SK-N-SH treated with all-trans-retinoic acid at 6 μM for 48 hours (cell line): ENCODE results near the gene KIF5B.

Source experiments
- ATAC-seq: fragments of 200-7000 bp; cut with Tn5 transposase; 3 replicates; pipeline ENCODE4 v1.9.1; 2020; ENCODE audit warnings: mild to moderate bottlenecking, moderate library complexity
- ARNTL ChIP-seq: fragments of 450-650 bp; formaldehyde crosslinking; IDR thresholded peaks from 2 replicates; pipeline ENCODE4 v1.5.0; 2020; ENCODE audit warnings: low read depth, mild to moderate bottlenecking, moderate library complexity, borderline replicate concordance
- BACH2 ChIP-seq: fragments of 250-450 bp; sonication (Bioruptor Pico); IDR thresholded peaks from 2 replicates; pipeline ENCODE4 v1.9.0; 2021; ENCODE audit warnings: mild to moderate bottlenecking, borderline replicate concordance
- CSDC2 ChIP-seq: fragments of 250-450 bp; sonication (Bioruptor Pico); IDR thresholded peaks from 2 replicates; pipeline ENCODE4 v1.5.0; 2020; ENCODE audit warnings: mild to moderate bottlenecking, moderate library complexity
- CSRNP3 ChIP-seq: fragments of 250-450 bp; sonication (Bioruptor Pico); IDR thresholded peaks from 2 replicates; pipeline ENCODE4 v1.5.1; 2021; ENCODE audit warnings: mild to moderate bottlenecking, moderate library complexity
- ESRRG ChIP-seq: fragments of 250-450 bp; sonication (Bioruptor Pico); IDR thresholded peaks from 2 replicates; pipeline ENCODE4 v1.6.1; 2021; ENCODE audit warnings: mild to moderate bottlenecking
- GLIS3 ChIP-seq: fragments of 250-450 bp; sonication (Bioruptor Pico); IDR thresholded peaks from 2 replicates; pipeline ENCODE4 v1.5.0; 2020; ENCODE audit warnings: mild to moderate bottlenecking, moderate library complexity
- ISL1 ChIP-seq: fragments of 250-450 bp; sonication (Bioruptor Pico); IDR thresholded peaks from 2 replicates; pipeline ENCODE4 v2.1.2; 2022; ENCODE audit warnings: mild to moderate bottlenecking, moderate library complexity
- OSR1 ChIP-seq: fragments of 250-450 bp; sonication (Bioruptor Pico); IDR thresholded peaks from 2 replicates; pipeline ENCODE4 v1.8.0; 2022; ENCODE audit warnings: moderate library complexity, mild to moderate bottlenecking, inconsistent platforms
- PPARA ChIP-seq: fragments of 250-450 bp; sonication (Bioruptor Pico); IDR thresholded peaks from 2 replicates; pipeline ENCODE4 v1.5.0; 2020; ENCODE audit warnings: mild to moderate bottlenecking, borderline replicate concordance
- RARB ChIP-seq: fragments of 250-450 bp; sonication (Bioruptor Pico); IDR thresholded peaks from 2 replicates; pipeline ENCODE4 v1.8.0; 2021; ENCODE audit warnings: mild to moderate bottlenecking, moderate library complexity
- TCF4 ChIP-seq: fragments of 250-450 bp; sonication (Bioruptor Pico); IDR thresholded peaks from 2 replicates; pipeline ENCODE4 v1.8.0; 2021; ENCODE audit warnings: mild to moderate bottlenecking, moderate library complexity, borderline replicate concordance
- TOX ChIP-seq: fragments of 250-450 bp; sonication (Bioruptor Pico); IDR thresholded peaks from 2 replicates; pipeline ENCODE4 v1.8.0; 2021; ENCODE audit warnings: mild to moderate bottlenecking, moderate library complexity, borderline replicate concordance
- TSHZ2 ChIP-seq: fragments of 250-450 bp; sonication (Bioruptor Pico); IDR thresholded peaks from 2 replicates; pipeline ENCODE4 v1.5.0; 2020; ENCODE audit warnings: mild to moderate bottlenecking, moderate library complexity
- ZC3H10 ChIP-seq: fragments of 250-450 bp; sonication (Bioruptor Pico); IDR thresholded peaks from 2 replicates; pipeline ENCODE4 v1.5.1; 2021; ENCODE audit warnings: mild to moderate bottlenecking, moderate library complexity
- ZFP30 ChIP-seq: fragments of 450-650 bp; formaldehyde crosslinking; IDR thresholded peaks from 2 replicates; pipeline ENCODE4 v1.5.0; 2022; ENCODE audit warnings: mild to moderate bottlenecking, moderate library complexity
- ZNF565 ChIP-seq: fragments of 450-650 bp; formaldehyde crosslinking; conservative IDR thresholded peaks from 2 replicates; pipeline ENCODE4 v1.5.0; 2020; ENCODE audit warnings: low read depth, mild to moderate bottlenecking, moderate library complexity
- ZNF70 ChIP-seq: fragments of 450-650 bp; formaldehyde crosslinking; IDR thresholded peaks from 2 replicates; pipeline ENCODE4 v1.5.0; 2020; ENCODE audit warnings: mild to moderate bottlenecking, moderate library complexity
- ZNF8 ChIP-seq: fragments of 450-650 bp; formaldehyde crosslinking; IDR thresholded peaks from 2 replicates; pipeline ENCODE4 v1.5.0; 2020; ENCODE audit warnings: mild to moderate bottlenecking, moderate library complexity
- TF ChIP-seq, protein P1 (sequence below): fragments of 250-450 bp; sonication (Bioruptor Pico); IDR thresholded peaks from 2 replicates; pipeline ENCODE4 v1.5.1; 2020; ENCODE audit warnings: low read depth, mild to moderate bottlenecking, moderate library complexity
- TF ChIP-seq, protein P2 (sequence below): fragments of 250-450 bp; sonication (Bioruptor Pico); IDR thresholded peaks from 2 replicates; pipeline ENCODE4 v1.8.0; 2021; ENCODE audit warnings: low read depth, mild to moderate bottlenecking, moderate library complexity, borderline replicate concordance

The KIF5B gene

GRCh38 chr10:31978156-31978483 is 78.1 kb downstream of the KIF5B start (continued):
- TF ChIP-seq ARNTL (no peak), ZC3H10 (no peak), PPARA (CRISPR knock-in tag) (no peak)

- ATAC-seq: no peak; the same call in 2 of the 3 replicates
- TF ChIP-seq CSDC2 (CRISPR knock-in tag): no peak
- TF ChIP-seq ZNF565: no peak
- TF ChIP-seq ARNTL: no peak
- TF ChIP-seq, protein P1, sequence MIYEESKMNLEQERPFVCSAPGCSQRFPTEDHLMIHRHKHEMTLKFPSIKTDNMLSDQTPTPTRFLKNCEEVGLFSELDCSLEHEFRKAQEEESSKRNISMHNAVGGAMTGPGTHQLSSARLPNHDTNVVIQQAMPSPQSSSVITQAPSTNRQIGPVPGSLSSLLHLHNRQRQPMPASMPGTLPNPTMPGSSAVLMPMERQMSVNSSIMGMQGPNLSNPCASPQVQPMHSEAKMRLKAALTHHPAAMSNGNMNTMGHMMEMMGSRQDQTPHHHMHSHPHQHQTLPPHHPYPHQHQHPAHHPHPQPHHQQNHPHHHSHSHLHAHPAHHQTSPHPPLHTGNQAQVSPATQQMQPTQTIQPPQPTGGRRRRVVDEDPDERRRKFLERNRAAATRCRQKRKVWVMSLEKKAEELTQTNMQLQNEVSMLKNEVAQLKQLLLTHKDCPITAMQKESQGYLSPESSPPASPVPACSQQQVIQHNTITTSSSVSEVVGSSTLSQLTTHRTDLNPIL: no peak
- TF ChIP-seq, protein P2, sequence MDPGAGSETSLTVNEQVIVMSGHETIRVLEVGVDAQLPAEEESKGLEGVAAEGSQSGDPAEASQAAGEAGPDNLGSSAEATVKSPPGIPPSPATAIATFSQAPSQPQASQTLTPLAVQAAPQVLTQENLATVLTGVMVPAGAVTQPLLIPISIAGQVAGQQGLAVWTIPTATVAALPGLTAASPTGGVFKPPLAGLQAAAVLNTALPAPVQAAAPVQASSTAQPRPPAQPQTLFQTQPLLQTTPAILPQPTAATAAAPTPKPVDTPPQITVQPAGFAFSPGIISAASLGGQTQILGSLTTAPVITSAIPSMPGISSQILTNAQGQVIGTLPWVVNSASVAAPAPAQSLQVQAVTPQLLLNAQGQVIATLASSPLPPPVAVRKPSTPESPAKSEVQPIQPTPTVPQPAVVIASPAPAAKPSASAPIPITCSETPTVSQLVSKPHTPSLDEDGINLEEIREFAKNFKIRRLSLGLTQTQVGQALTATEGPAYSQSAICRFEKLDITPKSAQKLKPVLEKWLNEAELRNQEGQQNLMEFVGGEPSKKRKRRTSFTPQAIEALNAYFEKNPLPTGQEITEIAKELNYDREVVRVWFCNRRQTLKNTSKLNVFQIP (CRISPR knock-in tag): no peak
- no peak for TF ChIP-seq PPARA (CRISPR knock-in tag)
- no peak for TF ChIP-seq ESRRG (CRISPR knock-in tag)
- TF ChIP-seq ZNF8 (CRISPR knock-in tag): no peak
- no peak for TF ChIP-seq TOX
- no peak for TF ChIP-seq OSR1 (CRISPR knock-in tag)
- TF ChIP-seq ZNF70 (CRISPR knock-in tag): no peak
- no peak for TF ChIP-seq RARB (CRISPR knock-in tag)
- TF ChIP-seq ZC3H10: no peak
- TF ChIP-seq, all 23 proteins: peak for 0
Observed at GRCh38 chr10:31977440-31978155, 78.6 kb downstream of the KIF5B start.

GRCh38 chr10:31975157-31975765 is 81.0 kb downstream of the KIF5B start:
- ATAC-seq: no peak
- TF ChIP-seq ISL1 (CRISPR knock-in tag) (no peak), ZFP30 (CRISPR knock-in tag) (no peak), OSR1 (CRISPR knock-in tag) (no peak), CSDC2 (CRISPR knock-in tag) (no peak), TOX (no peak), RARB (CRISPR knock-in tag) (no peak), CSRNP3 (CRISPR knock-in tag) (no peak), ZNF8 (CRISPR knock-in tag) (no peak), GLIS3 (no peak)
- TF ChIP-seq, protein P1: no peak
- TF ChIP-seq, protein P2 (CRISPR knock-in tag): no peak

DNA sequence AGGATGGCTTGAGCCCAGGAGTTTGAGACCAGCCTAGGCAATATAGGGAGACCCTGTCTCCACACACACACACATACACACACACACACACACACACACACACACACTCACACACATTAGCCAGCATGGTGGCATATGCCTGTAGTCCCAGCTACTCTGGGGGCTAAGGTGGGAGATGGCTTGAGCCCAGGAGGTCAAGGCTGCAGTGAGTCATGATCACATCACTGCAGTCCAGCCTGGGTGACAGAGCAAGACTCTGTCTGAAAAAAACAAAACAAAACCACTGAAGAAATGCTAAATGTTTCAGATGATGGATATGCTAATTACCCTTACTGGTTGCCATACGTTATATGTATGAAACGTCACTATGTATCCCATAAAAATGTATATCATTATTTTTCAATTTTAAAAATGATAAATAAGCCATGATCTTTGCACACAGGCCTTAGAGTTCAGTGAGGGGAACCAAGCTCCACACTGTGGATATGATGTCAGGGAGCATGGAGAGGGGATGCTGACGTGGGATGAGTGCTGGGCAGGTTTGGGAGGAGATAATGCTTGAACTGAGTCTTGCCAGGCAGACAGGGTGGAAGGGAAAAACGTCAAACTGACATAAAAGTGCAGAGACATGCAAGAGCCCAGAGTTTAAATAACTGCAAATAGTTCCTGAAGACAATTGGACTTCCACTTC is 81.6 kb downstream of the KIF5B start:
- peak; percentile 20; the same call in 1 of the 3 replicates for ATAC-seq
- TF ChIP-seq ISL1 (CRISPR knock-in tag) (no peak), TCF4 (CRISPR knock-in tag) (no peak), ARNTL (no peak), CSRNP3 (CRISPR knock-in tag) (no peak), GLIS3 (no peak), ZNF565 (no peak), ZNF8 (CRISPR knock-in tag) (no peak), BACH2 (CRISPR knock-in tag) (no peak), TSHZ2 (CRISPR knock-in tag) (no peak)
- TF ChIP-seq, protein P1: no peak
